ENCODE results near the gene CDPF1. TPM values are rescaled to one million over a fixed set of nuclear protein-coding genes. Genes with fewer than 3 reads are reported as not detected.

CDPF1 gene
- total RNA-seq, 1 donor from 2014 or later = 11.1 TPM

- peaks cover 5% of the 10 kb centered on the region for H3K4me1 Mint-ChIP-seq
- no peak for DNase-seq (ENCODE audit: low read depth, low spot score)
- H3K27me3 Mint-ChIP-seq (ENCODE audit: low read depth) = no peaks in the 10 kb centered on the region
- no peaks in the 10 kb centered on the region for H3K9me3 Mint-ChIP-seq
- peaks cover 13% of the 10 kb centered on the region for H3K36me3 Mint-ChIP-seq (ENCODE audit: low read depth)
- no peak for TF ChIP-seq CTCF (conservative IDR thresholded peaks at IDR 0.05)
- H3K4me3 Mint-ChIP-seq = no peak overlapping the region
- no peak overlapping the region for H3K27ac Mint-ChIP-seq (ENCODE audit: unreplicated experiment)
Observed at GRCh38 chr22:46274381-46274780, 24.3 kb upstream of the CDPF1 start.

DNA sequence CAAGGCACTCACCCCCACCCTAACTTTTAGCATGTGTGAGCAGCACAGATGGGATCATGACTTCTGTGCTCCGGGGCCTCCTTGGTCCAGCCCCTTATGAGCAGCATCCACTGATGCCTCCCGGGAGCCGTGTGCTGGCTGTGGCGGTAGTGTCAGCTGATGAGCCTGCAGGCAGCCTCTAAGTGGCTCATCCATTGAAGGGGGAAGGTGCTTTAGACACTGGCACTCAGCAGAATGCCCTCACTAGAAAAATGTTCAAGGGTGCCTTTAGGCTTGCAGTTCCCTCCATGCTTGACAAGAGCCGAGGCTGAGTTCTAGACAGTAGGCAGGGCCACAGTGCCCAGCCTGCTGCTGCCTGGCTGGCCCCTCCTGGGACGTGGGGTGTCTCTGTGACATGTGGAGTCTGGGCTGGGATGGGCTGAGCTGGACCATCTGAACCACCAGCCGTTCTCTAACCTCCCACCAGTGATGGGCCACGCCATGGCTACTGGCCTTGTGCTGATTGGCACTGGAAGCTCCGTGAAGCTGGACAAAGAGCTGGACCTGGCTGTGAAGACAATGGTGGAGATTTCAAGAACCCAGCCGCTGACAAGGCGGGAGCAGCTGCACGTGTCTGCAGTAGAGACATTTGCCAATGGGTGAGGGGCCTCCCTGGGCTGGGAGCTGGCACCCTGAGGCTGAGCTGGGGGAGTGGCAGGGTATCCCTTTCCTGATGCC, 23.5 kb upstream of the CDPF1 start:
- DNase-seq (ENCODE audit: low read depth, low spot score) = no peak
- no peak for TF ChIP-seq CTCF (conservative IDR thresholded peaks at IDR 0.05)
- Mint-ChIP-seq H3K4me1 (peaks cover 9% of the 10 kb centered on the region), H3K9me3 (no peaks in the 10 kb centered on the region), H3K27ac (ENCODE audit: unreplicated experiment) (no peak overlapping the region), H3K4me3 (no peak overlapping the region), H3K27me3 (ENCODE audit: low read depth) (no peaks in the 10 kb centered on the region), H3K36me3 (ENCODE audit: low read depth) (peaks cover 13% of the 10 kb centered on the region)

GRCh38 chr22:46272762-46273431, 22.8 kb upstream of the CDPF1 start:
- Mint-ChIP-seq H3K27me3 (ENCODE audit: low read depth) (no peaks in the 10 kb centered on the region), H3K4me3 (no peak overlapping the region), H3K4me1 (peaks cover 13% of the 10 kb centered on the region), H3K27ac (ENCODE audit: unreplicated experiment) (no peak overlapping the region), H3K9me3 (no peaks in the 10 kb centered on the region), H3K36me3 (ENCODE audit: low read depth) (peaks cover 13% of the 10 kb centered on the region)
- TF ChIP-seq CTCF (conservative IDR thresholded peaks at IDR 0.05) = no peak
- DNase-seq (ENCODE audit: low read depth, low spot score) = no peak

- Mint-ChIP-seq H3K4me1 (peaks cover 18% of the 10 kb centered on the region), H3K9me3 (no peaks in the 10 kb centered on the region), H3K4me3 (no peak overlapping the region), H3K27ac (ENCODE audit: unreplicated experiment) (no peak overlapping the region), H3K27me3 (ENCODE audit: low read depth) (peaks cover 5% of the 10 kb centered on the region), H3K36me3 (ENCODE audit: low read depth) (peaks cover 17% of the 10 kb centered on the region)
- no peak for TF ChIP-seq CTCF (conservative IDR thresholded peaks at IDR 0.05)
- DNase-seq (ENCODE audit: low read depth, low spot score) = no peak
Observed at GRCh38 chr22:46272196-46272595, 22.1 kb upstream of the CDPF1 start.

- Mint-ChIP-seq H3K4me3 (peak overlapping the region; percentile 93), H3K27ac (ENCODE audit: unreplicated experiment) (no peak overlapping the region), H3K9me3 (peaks cover 5% of the 10 kb centered on the region), H3K27me3 (ENCODE audit: low read depth) (peaks cover 30% of the 10 kb centered on the region), H3K36me3 (ENCODE audit: low read depth) (peaks cover 17% of the 10 kb centered on the region), H3K4me1 (peaks cover 20% of the 10 kb centered on the region)
- TF ChIP-seq CTCF (conservative IDR thresholded peaks at IDR 0.05) = no peak
- no peak for DNase-seq (ENCODE audit: low read depth, low spot score)
Observed at GRCh38 chr22:46269564-46269963, 19.5 kb upstream of the CDPF1 start.
